Measurements from ENCODE around the gene MT4.

- TF ChIP-seq POLR2A (IDR thresholded peaks at IDR 0.05; ENCODE audit: low read length) (no peak), GATA1 (IDR thresholded peaks at IDR 0.05; ENCODE audit: low read depth, low read length) (no peak)
Measured at GRCh38 chr16:56558024-56558747, 6.7 kb upstream of the MT4 start.
